Calu3 (cell line): ENCODE results near the gene TRMU. TPM values are rescaled to one million over a fixed set of nuclear protein-coding genes. Genes with fewer than 3 reads are reported as not detected.

Experiments
- BruUV-seq: library from RNA; stranded (reverse); fragments of 400-500 nt; replicated peaks from 2 replicates; lab custom pipeline; 2021; lab: Mats Ljungman, UMichigan
- CTCF ChIA-PET: fragments of 300-600 bp; sonication (Branson Sonifier 250); formaldehyde crosslinking; loops from one replicate; lab custom pipeline; 2022; ENCODE audit warnings: antibody characterized with exemption; lab: Charles Lee
- DNase-seq: peaks from one replicate; pipeline ENCODE4 v3.0.0; 2022
- H3K27ac Mint-ChIP-seq: one replicate; pipeline ENCODE4 v1.8.0; 2022; ENCODE audit warnings: mixed read lengths; ENCODE audit not compliant: unreplicated experiment
- H3K27me3 Mint-ChIP-seq: one replicate; pipeline ENCODE4 v1.8.0; 2022; ENCODE audit warnings: mixed read lengths; ENCODE audit not compliant: unreplicated experiment
- H3K36me3 Mint-ChIP-seq: one replicate; pipeline ENCODE4 v1.8.0; 2022; ENCODE audit warnings: mild to moderate bottlenecking, moderate library complexity, mixed read lengths; ENCODE audit not compliant: insufficient read depth, unreplicated experiment
- H3K4me1 Mint-ChIP-seq: one replicate; pipeline ENCODE4 v1.8.0; 2022; ENCODE audit warnings: mild to moderate bottlenecking, low read depth, mixed read lengths; ENCODE audit not compliant: unreplicated experiment
- H3K4me3 Mint-ChIP-seq: one replicate; pipeline ENCODE4 v1.8.0; 2022; ENCODE audit warnings: mild to moderate bottlenecking, low read depth, moderate library complexity, mixed read lengths; ENCODE audit not compliant: unreplicated experiment
- H3K9me3 Mint-ChIP-seq: one replicate; pipeline ENCODE4 v1.8.0; 2022; ENCODE audit warnings: low read depth, mixed read lengths; ENCODE audit not compliant: unreplicated experiment
- CTCF ChIP-seq: fragments of 200-600 bp; IDR thresholded peaks from one replicate; pipeline ENCODE4 v1.8.0; 2022; ENCODE audit warnings: antibody characterized with exemption; ENCODE audit not compliant: unreplicated experiment
- intact Hi-C: fragments of 100-400 bp; cut with micrococcal nuclease; formaldehyde crosslinking; loops from one replicate; pipeline ENCODE4 v1.10.0; 2022; ENCODE audit not compliant: unreplicated experiment
- total RNA-seq: library from RNA; stranded (reverse); gene quantifications from 2 replicates; pipeline ENCODE4 v1.2.3, GENCODE V29; 2022

The TRMU gene
- total RNA-seq, 1 experiment from 2014 or later = 79.6 TPM

- intact Hi-C loops = no loop called here
- CTCF ChIA-PET = no interaction called here
These were observed 50.8 kb downstream of the TRMU start for GRCh38 chr22:46386312-46386711.

DNA sequence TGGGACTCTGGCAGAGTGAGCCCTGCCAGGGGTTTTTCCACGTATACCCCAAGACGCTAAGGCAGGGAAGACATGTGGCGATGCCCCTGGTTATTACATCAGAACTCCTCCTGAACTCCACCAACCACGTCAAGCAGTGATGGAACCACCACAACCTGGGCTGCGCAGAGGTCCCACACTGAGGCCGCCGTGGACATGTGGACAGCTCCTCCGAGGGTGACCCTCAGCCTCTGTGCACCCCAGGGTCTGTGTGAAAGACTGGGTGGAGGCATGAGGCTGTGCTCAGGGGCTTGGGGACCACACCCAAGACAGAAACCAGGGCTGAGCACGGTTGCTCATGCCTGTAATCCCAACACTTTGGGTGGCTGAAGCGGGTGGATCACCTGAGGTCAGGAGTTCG, 52.2 kb downstream of the TRMU start:
- no TSS peak for BruUV-seq
- TF ChIP-seq CTCF = no peak
- H3K27me3 Mint-ChIP-seq = no peaks in the 10 kb centered on the region
- CTCF ChIA-PET = no interaction called here
- intact Hi-C loops = no loop called here
- H3K9me3 Mint-ChIP-seq = no peaks in the 10 kb centered on the region
- peaks cover 19% of the 10 kb centered on the region for H3K4me1 Mint-ChIP-seq
- no peak overlapping the region for H3K27ac Mint-ChIP-seq
- DNase-seq = no peak
- no peak overlapping the region for H3K4me3 Mint-ChIP-seq
- peaks cover 30% of the 10 kb centered on the region for H3K36me3 Mint-ChIP-seq

More at GRCh38 chr22:46386312-46386711, 50.8 kb downstream of the TRMU start:
- H3K9me3 Mint-ChIP-seq = no peaks in the 10 kb centered on the region
- no peak overlapping the region for H3K4me3 Mint-ChIP-seq
- H3K4me1 Mint-ChIP-seq = peaks cover 20% of the 10 kb centered on the region
- no TSS peak for BruUV-seq
- H3K27ac Mint-ChIP-seq = no peak overlapping the region
- H3K36me3 Mint-ChIP-seq = peaks cover 39% of the 10 kb centered on the region
- H3K27me3 Mint-ChIP-seq = no peaks in the 10 kb centered on the region
- TF ChIP-seq CTCF = peak; percentile 29
- no peak for DNase-seq

DNA sequence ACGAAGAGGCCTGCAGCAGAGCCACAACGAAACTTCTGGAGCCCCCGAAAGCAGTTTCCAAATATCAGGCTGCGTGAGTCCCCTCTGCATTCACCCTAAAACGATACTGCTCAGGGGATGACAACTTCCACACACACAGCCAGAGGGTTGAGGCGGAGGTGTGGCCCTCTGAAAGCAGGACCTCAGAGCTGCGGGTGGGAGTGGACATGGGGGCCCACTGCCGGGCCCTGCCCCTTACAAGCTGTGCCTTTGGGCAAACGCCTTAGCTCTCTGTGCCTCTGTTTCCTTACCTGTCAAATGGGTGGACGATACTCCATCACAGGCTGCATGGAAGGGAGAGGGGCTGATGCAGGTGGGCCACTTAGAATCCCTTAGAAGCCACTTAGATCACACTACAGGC, 53.1 kb downstream of the TRMU start:
- CTCF ChIA-PET = interaction anchor here (5.5 kb wide), 1 partner anchor 21 kb away, joined by 28 read pairs; no protein-coding TSS in a partner anchor
- TF ChIP-seq CTCF = no peak
- Mint-ChIP-seq H3K36me3 (peaks cover 32% of the 10 kb centered on the region), H3K27me3 (no peaks in the 10 kb centered on the region), H3K4me3 (no peak overlapping the region), H3K4me1 (peaks cover 19% of the 10 kb centered on the region), H3K9me3 (no peaks in the 10 kb centered on the region), H3K27ac (no peak overlapping the region)
- intact Hi-C loops = no loop called here
- DNase-seq = no peak
- no TSS peak for BruUV-seq

DNA sequence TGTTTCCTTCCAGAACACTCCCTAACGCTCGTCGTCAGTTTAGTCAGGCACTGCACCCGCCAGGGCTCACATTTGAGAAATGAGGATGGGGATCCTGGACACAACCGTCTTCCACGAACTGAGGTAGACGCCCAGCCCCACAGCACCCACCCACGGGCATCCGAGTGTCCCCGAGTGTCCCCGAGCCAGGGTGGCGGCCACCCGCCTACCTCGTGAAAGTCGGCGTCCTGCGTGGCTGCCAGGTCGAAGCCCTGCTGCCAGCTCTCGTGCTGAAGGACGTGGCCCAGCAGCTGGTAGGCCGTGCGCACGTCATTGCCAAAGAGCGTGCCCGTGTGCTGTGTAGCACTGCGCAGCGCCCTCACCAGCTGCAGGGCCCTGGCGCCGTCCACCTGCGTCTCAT, 53.6 kb downstream of the TRMU start:
- DNase-seq = no peak
- H3K4me3 Mint-ChIP-seq = no peak overlapping the region
- no peaks in the 10 kb centered on the region for H3K27me3 Mint-ChIP-seq
- peaks cover 19% of the 10 kb centered on the region for H3K4me1 Mint-ChIP-seq
- no TSS peak for BruUV-seq
- no peaks in the 10 kb centered on the region for H3K9me3 Mint-ChIP-seq
- intact Hi-C loops = no loop called here
- no peak for TF ChIP-seq CTCF
- H3K27ac Mint-ChIP-seq = no peak overlapping the region
- peaks cover 34% of the 10 kb centered on the region for H3K36me3 Mint-ChIP-seq
- CTCF ChIA-PET = interaction anchor here (5.5 kb wide), 1 partner anchor 22 kb away, joined by 28 read pairs; no protein-coding TSS in a partner anchor
